ENCODE data around the gene PGAP6. TPM values are rescaled to one million over a fixed set of nuclear protein-coding genes. Genes with fewer than 3 reads are reported as not detected.

Gene PGAP6
- total and polyA plus RNA-seq, 9 of the 15 experiments (the other 6 are each of a cell fraction or from before 2014, with no cell fraction given): 0.45 to 50.2 (median 39.3) TPM

GRCh38 chr16:425082-425718 is 43.4 kb upstream of the PGAP6 start, which contains the start of gene RAB11FIP3 (continued):
- TF ChIP-seq TBP (optimal IDR thresholded peaks at IDR 0.05; ENCODE audit: low read depth, low read length) (peak; percentile 47), ATF7 (IDR thresholded peaks at IDR 0.05) (peak; percentile 90), TCF7 (IDR thresholded peaks at IDR 0.05; ENCODE audit: borderline replicate concordance) (0 out of 2 replicates have a peak, but pooled peaks have one; percentile 20), TRIM28 (IDR thresholded peaks at IDR 0.05) (no peak), SMAD4 (CRISPR knock-in tag; conservative IDR thresholded peaks at IDR 0.05) (peak; percentile 70), PHB2 (IDR thresholded peaks at IDR 0.05; ENCODE audit: low read depth) (no peak), MNT (conservative IDR thresholded peaks at IDR 0.05) (peak; percentile 58 to 67), PHB (CRISPR knock-in tag; IDR thresholded peaks at IDR 0.05) (0 out of 2 replicates have a peak, but pooled peaks have one; percentile 36), L3MBTL2 (IDR thresholded peaks at IDR 0.05) (peak; percentile 96), ZNF282 (CRISPR knock-in tag; IDR thresholded peaks at IDR 0.05) (no peak), MGA (IDR thresholded peaks at IDR 0.05) (peak; percentile 95), CREB3 (tag; conservative IDR thresholded peaks at IDR 0.05; ENCODE audit: low read depth) (0 out of 2 replicates have a peak, but pooled peaks have one; percentile 43), RFX7 (CRISPR knock-in tag; IDR thresholded peaks at IDR 0.05) (no peak), LCOR (CRISPR knock-in tag; IDR thresholded peaks at IDR 0.05) (0 out of 2 replicates have a peak, but pooled peaks have one; percentile 23), MAX (CRISPR knock-in tag; IDR thresholded peaks at IDR 0.05) (peak; percentile 90)

Data from K562 (cell line).